HepG2 (cell line): ENCODE results near the gene GAL3ST2. TPM values are rescaled to one million over a fixed set of nuclear protein-coding genes. Genes with fewer than 3 reads are reported as not detected.
A peak's percentile ranks its signal among the peaks of the same experiment; 100 is the strongest.

Experiments used
- ATAC-seq: fragments of 200-7000 bp; cut with Tn5 transposase; 3 replicates; pipeline ENCODE4 v1.9.1; 2020; ENCODE audit warnings: mild to moderate bottlenecking, moderate library complexity
- BruUV-seq: library from RNA; stranded (reverse); fragments of 400-500 nt; replicated peaks from 2 replicates; lab custom pipeline; 2021; lab: Mats Ljungman, UMichigan
- CTCF ChIA-PET: fragments of 300-600 bp; formaldehyde crosslinking; extraction: SDS; loops from one replicate; lab custom pipeline; 2021; ENCODE audit warnings: low total read pairs, inconsistent platforms, low intra/inter-chr PET ratio; lab: Yijun Ruan, JAX
- POLR2A ChIA-PET: fragments of 350-600 bp; sonication (Branson Sonifier 250); formaldehyde crosslinking; loops from one replicate; lab custom pipeline; 2020; ENCODE audit warnings: antibody characterized with exemption, inconsistent platforms; lab: Yijun Ruan, JAX
- DNase-seq: peaks from one replicate; pipeline ENCODE4 v3.0.0-alpha.2; 2015; ENCODE audit warnings: low spot score
- FAIRE-seq: peaks from 3 replicates; lab custom pipeline; 2011; peaks lifted over from hg19 to GRCh38; lab: Jason Lieb, UNC
- H2AFZ ChIP-seq: one replicate; pipeline ENCODE4 v1.6.1; 2011; ENCODE audit warnings: low read length, inconsistent platforms
- H3K27ac ChIP-seq: fragments of 300-600 bp; 3 replicates; pipeline ENCODE4 v1.8.0; 2011; ENCODE audit warnings: mixed run types, mild to moderate bottlenecking, mixed read lengths, low read length, inconsistent platforms; ENCODE audit not compliant: insufficient read depth; ENCODE audit errors: extremely low read length
- H3K27me3 ChIP-seq, 2 experiments: fragments of 200-600 bp in 1 of 2; 2 replicates in 1 of 2; 3 replicates in 1 of 2; pipeline versions ENCODE4 v1.6.0 to v1.8.0; 2011; ENCODE audit warnings: low read length in 2 of 2, mild to moderate bottlenecking in 2 of 2, moderate library complexity in 2 of 2, inconsistent platforms in 1 of 2; ENCODE audit not compliant: insufficient read depth in 2 of 2, control insufficient read depth in 1 of 2
- H3K36me3 ChIP-seq, 2 experiments: fragments of 200-600 bp in 1 of 2; replicated peaks in 1 of 2; 2 replicates in 1 of 2; 3 replicates in 1 of 2; pipeline versions ENCODE4 v1.5.1 to v1.8.0; 2011; ENCODE audit warnings: low read length in 2 of 2, inconsistent platforms in 1 of 2; ENCODE audit not compliant: insufficient read depth in 2 of 2, control insufficient read depth in 1 of 2
- H3K4me1 ChIP-seq: 2 replicates; pipeline ENCODE4 v1.5.1; 2012; ENCODE audit warnings: low read length, inconsistent platforms; ENCODE audit not compliant: insufficient read depth
- H3K4me2 ChIP-seq: 2 replicates; pipeline ENCODE4 v1.6.0; 2011; ENCODE audit warnings: low read depth, low read length, inconsistent platforms
- H3K4me3 ChIP-seq, 3 experiments: fragments of 200-600 bp in 1 of 3; sonication (generic), shearing (Covaris generic) in 1 of 3; replicated peaks in 1 of 3; 2 replicates each; pipeline ENCODE4 v1.5.1; 2011 to 2016; ENCODE audit warnings: low read length in 3 of 3, inconsistent platforms in 2 of 3, low read depth in 2 of 3, mild to moderate bottlenecking in 2 of 3, control low read depth in 1 of 3, mixed read lengths in 1 of 3; ENCODE audit not compliant: insufficient read depth in 1 of 3
- H3K79me2 ChIP-seq: one replicate; pipeline ENCODE4 v1.6.1; 2011; ENCODE audit warnings: low read length, inconsistent platforms; ENCODE audit not compliant: insufficient read depth
- H3K9ac ChIP-seq: 2 replicates; pipeline ENCODE4 v1.6.0; 2011; ENCODE audit warnings: mild to moderate bottlenecking, low read depth, low read length, inconsistent platforms; ENCODE audit not compliant: insufficient read depth
- H3K9me3 ChIP-seq: 2 replicates; pipeline ENCODE4 v1.5.1; 2012; ENCODE audit warnings: mild to moderate bottlenecking, low read length
- H4K20me1 ChIP-seq: 2 replicates; pipeline ENCODE4 v1.6.0; 2011; ENCODE audit warnings: inconsistent platforms, mild to moderate bottlenecking, low read length, moderate library complexity; ENCODE audit not compliant: insufficient read depth
- IRF9 ChIP-seq: sonication (generic); formaldehyde crosslinking; IDR thresholded peaks from 2 replicates; pipeline ENCODE4 v1.8.0; 2022; ENCODE audit warnings: missing genetic modification reagents, mild to moderate bottlenecking, borderline replicate concordance
- JDP2 ChIP-seq: sonication (generic); formaldehyde crosslinking; IDR thresholded peaks from 2 replicates; pipeline ENCODE4 v1.8.1; 2022; ENCODE audit warnings: missing genetic modification reagents, borderline replicate concordance
- MTERF4 ChIP-seq: sonication (generic); formaldehyde crosslinking; IDR thresholded peaks from 2 replicates; pipeline ENCODE4 v1.8.0; 2023; ENCODE audit warnings: mild to moderate bottlenecking, missing genetic modification reagents
- MYNN ChIP-seq: sonication (generic); formaldehyde crosslinking; IDR thresholded peaks from 2 replicates; pipeline ENCODE4 v1.4.0; 2020; ENCODE audit warnings: mild to moderate bottlenecking, low read depth, missing genetic modification reagents
- ZMAT3 ChIP-seq: sonication (generic); formaldehyde crosslinking; conservative IDR thresholded peaks from 2 replicates; pipeline ENCODE4 v1.7.0; 2021; ENCODE audit warnings: missing genetic modification reagents
- ZMYM2 ChIP-seq: sonication (generic); formaldehyde crosslinking; IDR thresholded peaks from 2 replicates; pipeline ENCODE4 v1.8.0; 2022; ENCODE audit warnings: mild to moderate bottlenecking, missing genetic modification reagents
- ZMYM3 ChIP-seq: sonication (generic); formaldehyde crosslinking; IDR thresholded peaks from 2 replicates; pipeline ENCODE4 v1.5.1; 2020; ENCODE audit warnings: mild to moderate bottlenecking, missing genetic modification reagents
- ZNF629 ChIP-seq: sonication (generic); formaldehyde crosslinking; conservative IDR thresholded peaks from 2 replicates; pipeline ENCODE4 v1.5.0; 2020; ENCODE audit warnings: missing genetic modification reagents
- ZNF883 ChIP-seq: sonication (generic); formaldehyde crosslinking; IDR thresholded peaks from 2 replicates; pipeline ENCODE4 v1.5.1; 2020; ENCODE audit warnings: mild to moderate bottlenecking, missing genetic modification reagents; ENCODE audit errors: not compliant biosample characterization
- ZSCAN29 ChIP-seq: sonication (generic); formaldehyde crosslinking; conservative IDR thresholded peaks from 2 replicates; pipeline ENCODE4 v1.4.0; 2020; ENCODE audit warnings: mild to moderate bottlenecking, missing genetic modification reagents
- WGBS: methylation state at CpG from one replicate; pipeline ENCODE4 v1.1.6; 2017; ENCODE audit warnings: low lambda C conversion rate; 5-methylcytosine and 5-hydroxymethylcytosine counted together
- in situ Hi-C: cut with HindIII; loops from 2 replicates; pipeline ENCODE4 v1.10.0; 2017; ENCODE audit warnings: low pct_unique_long_range_greater_than_20kb; ENCODE audit not compliant: extremely low pct_ligation_motif_present
- intact Hi-C: fragments of 100-400 bp; cut with micrococcal nuclease; formaldehyde crosslinking; loops from one replicate; pipeline ENCODE4 v1.10.0; 2022; ENCODE audit not compliant: unreplicated experiment
- polyA plus RNA-seq, 8 experiments: library from polyadenylated mRNA; depleted of rRNA in 3 of 8; stranded (reverse) in 7 of 8; unstranded in 1 of 8; fragments of >200 nt; fragmentation: Illumina TruSeq in 4 of 8; extraction: Trizol in 4 of 8; gene quantifications; 2 replicates each; pipeline versions ENCODE4 v1.2.1 to v1.2.3, GENCODE V29; 2011 to 2016; ENCODE audit warnings: low read depth in 4 of 8, missing spikeins in 1 of 8, mixed read lengths in 1 of 8; ENCODE audit not compliant: insufficient read depth in 1 of 8
- total RNA-seq, 5 experiments: library from RNA; depleted of rRNA; stranded (reverse); fragments of >200 nt; fragmentation: Illumina TruSeq; extraction: Trizol; gene quantifications; 2 replicates each; pipeline ENCODE4 v1.2.3, GENCODE V29; 2016; ENCODE audit warnings: low read depth in 1 of 5

GAL3ST2 gene
- total and polyA plus RNA-seq, 2 of the 13 experiments (the other 11 are each of a cell fraction or from before 2014, with no cell fraction given) = 0.17 to 0.20 TPM

- Histone ChIP-seq H3K4me3 (0 out of 6 replicates have a peak overlapping the region, but pooled peaks of 1 of the 3 experiments have one; percentile 27), H4K20me1 (no peaks in the 10 kb centered on the region; the same call in 1 of the 2 replicates), H3K4me1 (peaks cover 27% of the 10 kb centered on the region), H3K79me2 (no peaks in the 10 kb centered on the region), H3K27ac (no peak overlapping the region), H3K9me3 (no peaks in the 10 kb centered on the region), H3K36me3 (no peaks in the 10 kb centered on the region), H2AFZ (no peak overlapping the region), H3K4me2 (0 out of 2 replicates have a peak overlapping the region, but pooled peaks have one; percentile 9), H3K9ac (no peak overlapping the region), H3K27me3 (peaks cover 17 to 68% of the 10 kb centered on the region in 2 experiments)
- POLR2A ChIA-PET = interaction anchor here (0.8 kb wide), 2 partner anchors 33 to 67 kb away, joined by 3 to 4 read pairs; partner anchors contain the start of gene NEU4
- no peak for DNase-seq
- TF ChIP-seq JDP2 (no peak), ZNF883 (CRISPR knock-in tag) (peak; percentile 9)
- intact Hi-C loops (no loop called here), in situ Hi-C loops (no loop called here)
- CTCF ChIA-PET = no interaction called here
- ATAC-seq = 0 out of 3 replicates have a peak, but pooled peaks have one; percentile 6
- FAIRE-seq = no peak
- 40% methylated on average over 11 of the region's 11 CpGs for WGBS
- BruUV-seq = no TSS peak
Measured at GRCh38 chr2:241842067-241842415, 65.4 kb downstream of the GAL3ST2 start.

GRCh38 chr2:241842620-241843211, 66.1 kb downstream of the GAL3ST2 start:
- H3K79me2 ChIP-seq = no peaks in the 10 kb centered on the region
- no TSS peak for BruUV-seq
- no peaks in the 10 kb centered on the region for H3K36me3 ChIP-seq
- H3K27me3 ChIP-seq = peaks cover 17 to 61% of the 10 kb centered on the region in 2 experiments
- DNase-seq = no peak
- intact Hi-C loops (no loop called here), in situ Hi-C loops (no loop called here)
- peaks cover 27% of the 10 kb centered on the region for H3K4me1 ChIP-seq
- no peaks in the 10 kb centered on the region for H3K9me3 ChIP-seq
- H4K20me1 ChIP-seq = no peaks in the 10 kb centered on the region; the same call in 1 of the 2 replicates
- H3K4me3 ChIP-seq = peak overlapping the region in 2 of 3 experiments; percentile 18 to 55; a peak in 2 of 6 replicates
- ATAC-seq = peak; percentile 61
- ChIA-PET CTCF (no interaction called here), POLR2A (no interaction called here)
- WGBS = 30% methylated on average over 29 of the region's 29 CpGs
- no peak for FAIRE-seq
- H3K4me2 ChIP-seq = peak overlapping the region; percentile 67
- no peak overlapping the region for H3K9ac ChIP-seq
- no peak overlapping the region for H2AFZ ChIP-seq
- H3K27ac ChIP-seq = no peak overlapping the region
- TF ChIP-seq ZMYM3 = 0 out of 2 replicates have a peak, but pooled peaks have one; percentile 10
- no peak for TF ChIP-seq MYNN (CRISPR knock-in tag)
- no peak for TF ChIP-seq ZMYM2 (CRISPR knock-in tag)
- TF ChIP-seq ZNF629 = no peak
- no peak for TF ChIP-seq IRF9 (CRISPR knock-in tag)
- no peak for TF ChIP-seq MTERF4 (CRISPR knock-in tag)
- TF ChIP-seq ZSCAN29 (CRISPR knock-in tag) = no peak
- TF ChIP-seq ZMAT3 (CRISPR knock-in tag) = no peak
